ENCODE measurements around the gene MALRD1.

DNA sequence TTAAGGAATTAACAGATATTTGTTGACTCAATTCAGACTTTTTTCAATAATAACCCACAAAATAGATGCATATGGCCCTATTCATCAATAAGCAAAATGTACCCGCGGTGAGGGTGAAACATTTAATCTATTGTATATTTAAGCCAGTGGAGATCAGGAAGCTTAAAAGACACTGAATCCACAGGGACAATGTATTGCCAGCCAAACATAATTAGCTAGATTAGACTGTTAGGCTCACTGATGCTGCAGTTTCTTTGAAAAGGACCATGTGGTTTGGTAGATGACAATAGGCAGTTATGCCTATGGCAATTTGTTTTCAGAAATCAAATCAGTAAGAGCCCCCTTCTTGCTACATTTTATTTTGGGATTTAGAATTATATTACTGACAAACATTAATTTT lies 680.4 kb downstream of the MALRD1 start:
- TF ChIP-seq POLR2A (IDR thresholded peaks at IDR 0.05) = no peak
- TF ChIP-seq, protein P1, sequence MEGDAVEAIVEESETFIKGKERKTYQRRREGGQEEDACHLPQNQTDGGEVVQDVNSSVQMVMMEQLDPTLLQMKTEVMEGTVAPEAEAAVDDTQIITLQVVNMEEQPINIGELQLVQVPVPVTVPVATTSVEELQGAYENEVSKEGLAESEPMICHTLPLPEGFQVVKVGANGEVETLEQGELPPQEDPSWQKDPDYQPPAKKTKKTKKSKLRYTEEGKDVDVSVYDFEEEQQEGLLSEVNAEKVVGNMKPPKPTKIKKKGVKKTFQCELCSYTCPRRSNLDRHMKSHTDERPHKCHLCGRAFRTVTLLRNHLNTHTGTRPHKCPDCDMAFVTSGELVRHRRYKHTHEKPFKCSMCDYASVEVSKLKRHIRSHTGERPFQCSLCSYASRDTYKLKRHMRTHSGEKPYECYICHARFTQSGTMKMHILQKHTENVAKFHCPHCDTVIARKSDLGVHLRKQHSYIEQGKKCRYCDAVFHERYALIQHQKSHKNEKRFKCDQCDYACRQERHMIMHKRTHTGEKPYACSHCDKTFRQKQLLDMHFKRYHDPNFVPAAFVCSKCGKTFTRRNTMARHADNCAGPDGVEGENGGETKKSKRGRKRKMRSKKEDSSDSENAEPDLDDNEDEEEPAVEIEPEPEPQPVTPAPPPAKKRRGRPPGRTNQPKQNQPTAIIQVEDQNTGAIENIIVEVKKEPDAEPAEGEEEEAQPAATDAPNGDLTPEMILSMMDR (IDR thresholded peaks at IDR 0.05) = no peak

Measured in Peyer's patch (tissue), 4 donors.